NCI-H510A treated with DMSO at 0.1 percent for 48 hours (cell line): ENCODE results near the gene UBP1.
"Not testable (repeated sequence)": the region's sequence is repeated elsewhere in the genome, so short reads cannot be mapped to it uniquely, and the experiment has no call there.

Experiments used
- DNase-seq: peaks from one replicate; lab custom pipeline; 2025; lab: John Stamatoyannopoulos, UW

The UBP1 gene

GRCh38 chr3:33440328-33441224 is at the start of gene UBP1:
Gene UBP1, minus strand, starts transcription at chr3:33440405. Its CDS starts 557 bp downstream, at chr3:33439848.
- DNase-seq: peak; percentile 95

GRCh38 chr3:33488683-33489082 is 48.5 kb upstream of the UBP1 start:
- DNase-seq: no peak

- DNase-seq: no peak
Measured at GRCh38 chr3:33488246-33488645, 48.0 kb upstream of the UBP1 start.

GRCh38 chr3:33482111-33482521 is 41.9 kb upstream of the UBP1 start:
- no peak for DNase-seq

GRCh38 chr3:33474896-33475295 is 34.7 kb upstream of the UBP1 start:
- no peak for DNase-seq

- no peak for DNase-seq
Measured at GRCh38 chr3:33473813-33474212, 33.6 kb upstream of the UBP1 start.

- no peak for DNase-seq
Measured at GRCh38 chr3:33467786-33468185, 27.6 kb upstream of the UBP1 start.

- DNase-seq: no peak
Measured at GRCh38 chr3:33461097-33461496, 20.9 kb upstream of the UBP1 start.

- DNase-seq: not testable (repeated sequence)
Measured at GRCh38 chr3:33459577-33459976, 19.4 kb upstream of the UBP1 start.

- no peak for DNase-seq
Measured at GRCh38 chr3:33458446-33458845, 18.2 kb upstream of the UBP1 start.

- no peak for DNase-seq
Measured at GRCh38 chr3:33456756-33457155, 16.6 kb upstream of the UBP1 start.

GRCh38 chr3:33453331-33453761 is 13.1 kb upstream of the UBP1 start:
- no peak for DNase-seq

- not testable (repeated sequence) for DNase-seq
Measured at GRCh38 chr3:33451994-33452393, 11.8 kb upstream of the UBP1 start.

- no peak for DNase-seq
Measured at GRCh38 chr3:33447958-33448357, 7.8 kb upstream of the UBP1 start.

- not testable (repeated sequence) for DNase-seq
Measured at GRCh38 chr3:33447256-33447625, 7.0 kb upstream of the UBP1 start.

- DNase-seq: no peak
Measured at GRCh38 chr3:33442190-33442589, 2.0 kb upstream of the UBP1 start.

GRCh38 chr3:33441225-33441976 is 1.2 kb upstream of the UBP1 start:
- DNase-seq: peak; percentile 54

- peak; percentile 15 for DNase-seq
Measured at GRCh38 chr3:33439546-33440327, 468 bp downstream of the UBP1 start.

GRCh38 chr3:33438881-33439545 is 1.2 kb downstream of the UBP1 start:
- peak; percentile 4 for DNase-seq

GRCh38 chr3:33438284-33438668 is 1.9 kb downstream of the UBP1 start:
- no peak for DNase-seq

GRCh38 chr3:33437556-33438283 is 2.5 kb downstream of the UBP1 start:
- no peak for DNase-seq
